HL-60 (cell line): ENCODE results near the gene ARHGAP33.

Experiments used
- DNase-seq, 2 experiments: peaks; one replicate each; pipeline ENCODE4 v3.0.0-alpha.2; 2010 to 2020; ENCODE audit warnings: low read depth in 1 of 2, low spot score in 1 of 2
- H3K27ac ChIP-seq: fragments of 250-450 bp; sonication (Bioruptor Pico); replicated peaks from 2 replicates; pipeline ENCODE4 v1.5.1; 2020; ENCODE audit warnings: mild to moderate bottlenecking, moderate library complexity
- H3K27me3 ChIP-seq: fragments of 250-450 bp; sonication (Bioruptor Pico); 2 replicates; pipeline ENCODE4 v1.5.1; 2021; ENCODE audit warnings: mild to moderate bottlenecking, moderate library complexity; ENCODE audit not compliant: insufficient read depth, poor library complexity, severe bottlenecking
- H3K4me3 ChIP-seq: replicated peaks from 2 replicates; pipeline ENCODE4 v1.5.1; 2011; ENCODE audit warnings: mild to moderate bottlenecking, control low read depth, low read length; ENCODE audit not compliant: insufficient read depth
- GABPA ChIP-seq: IDR thresholded peaks from 2 replicates; pipeline ENCODE4 v1.6.1; 2012; ENCODE audit warnings: low read depth
- POLR2AphosphoS5 ChIP-seq: IDR thresholded peaks from 2 replicates; pipeline ENCODE4 v1.6.1; 2012; ENCODE audit warnings: low read depth
- REST ChIP-seq: IDR thresholded peaks from 2 replicates; pipeline ENCODE4 v1.6.1; 2012; ENCODE audit warnings: low read depth; ENCODE audit not compliant: insufficient replicate concordance
- SPI1 ChIP-seq: IDR thresholded peaks from 2 replicates; pipeline ENCODE4 v1.6.1; 2012; ENCODE audit warnings: low read depth, mild to moderate bottlenecking, borderline replicate concordance
- TF ChIP-seq, protein P1 (sequence below): IDR thresholded peaks from one replicate; pipeline ENCODE4 v1.5.1; 2011; ENCODE audit warnings: low read length, control low read depth, inconsistent platforms; ENCODE audit not compliant: insufficient read depth

The ARHGAP33 gene

DNA sequence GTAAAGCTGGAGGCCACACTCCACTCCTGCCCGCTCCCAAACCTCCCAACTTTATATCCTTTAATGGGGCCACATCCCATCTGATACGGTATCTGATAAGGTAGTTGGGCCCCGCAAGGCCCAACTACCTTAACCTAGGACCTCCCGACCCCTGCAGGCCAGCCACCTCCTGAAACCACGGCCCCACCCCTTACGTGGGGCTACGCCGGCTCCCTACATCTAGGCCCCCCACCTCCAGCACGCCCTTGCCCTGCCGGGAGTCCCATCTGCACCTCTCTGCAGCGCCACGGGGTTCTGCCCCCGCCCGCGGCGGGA is 35.3 kb upstream of the ARHGAP33 start:
- peak overlapping the region; percentile 71 for H3K27ac ChIP-seq
- peak overlapping the region; percentile 63 for H3K4me3 ChIP-seq
- no peak for DNase-seq
- TF ChIP-seq, protein P1, sequence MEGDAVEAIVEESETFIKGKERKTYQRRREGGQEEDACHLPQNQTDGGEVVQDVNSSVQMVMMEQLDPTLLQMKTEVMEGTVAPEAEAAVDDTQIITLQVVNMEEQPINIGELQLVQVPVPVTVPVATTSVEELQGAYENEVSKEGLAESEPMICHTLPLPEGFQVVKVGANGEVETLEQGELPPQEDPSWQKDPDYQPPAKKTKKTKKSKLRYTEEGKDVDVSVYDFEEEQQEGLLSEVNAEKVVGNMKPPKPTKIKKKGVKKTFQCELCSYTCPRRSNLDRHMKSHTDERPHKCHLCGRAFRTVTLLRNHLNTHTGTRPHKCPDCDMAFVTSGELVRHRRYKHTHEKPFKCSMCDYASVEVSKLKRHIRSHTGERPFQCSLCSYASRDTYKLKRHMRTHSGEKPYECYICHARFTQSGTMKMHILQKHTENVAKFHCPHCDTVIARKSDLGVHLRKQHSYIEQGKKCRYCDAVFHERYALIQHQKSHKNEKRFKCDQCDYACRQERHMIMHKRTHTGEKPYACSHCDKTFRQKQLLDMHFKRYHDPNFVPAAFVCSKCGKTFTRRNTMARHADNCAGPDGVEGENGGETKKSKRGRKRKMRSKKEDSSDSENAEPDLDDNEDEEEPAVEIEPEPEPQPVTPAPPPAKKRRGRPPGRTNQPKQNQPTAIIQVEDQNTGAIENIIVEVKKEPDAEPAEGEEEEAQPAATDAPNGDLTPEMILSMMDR, result no peak
- TF ChIP-seq GABPA (no peak), POLR2AphosphoS5 (no peak), SPI1 (no peak), REST (no peak)
- no peaks in the 10 kb centered on the region for H3K27me3 ChIP-seq

- H3K4me3 ChIP-seq, result peak overlapping the region; percentile 63
- DNase-seq, result peak; percentile 97 to 98
- peak overlapping the region; percentile 71 for H3K27ac ChIP-seq
- TF ChIP-seq, protein P1, result peak; percentile 4
- no peak; the same call in 1 of the 2 replicates for TF ChIP-seq SPI1
- peak; percentile 53; the same call in 1 of the 2 replicates for TF ChIP-seq POLR2AphosphoS5
- TF ChIP-seq GABPA, result peak; percentile 60
- H3K27me3 ChIP-seq, result no peaks in the 10 kb centered on the region
These were observed 34.8 kb upstream of the ARHGAP33 start for GRCh38 chr19:35740423-35741202.

GRCh38 chr19:35741203-35741515 is 34.2 kb upstream of the ARHGAP33 start:
- Histone ChIP-seq H3K27ac (peak overlapping the region; percentile 71), H3K4me3 (peak overlapping the region; percentile 63), H3K27me3 (no peaks in the 10 kb centered on the region)
- no peak for DNase-seq
- TF ChIP-seq POLR2AphosphoS5 (no peak), REST (no peak), SPI1 (no peak), GABPA (0 out of 2 replicates have a peak, but pooled peaks have one; percentile 4)
- TF ChIP-seq, protein P1, result no peak
